Liver (tissue), 9 donors: ENCODE measurements around the gene WNT2. TPM values are rescaled to one million over a fixed set of nuclear protein-coding genes. Genes with fewer than 3 reads are reported as not detected.

Experiments
- DNase-seq: peaks from one replicate; pipeline ENCODE4 v3.0.0-alpha.2; 2017; ENCODE audit warnings: low spot score
- H3K27ac ChIP-seq, 2 donors: one replicate each; pipeline ENCODE4 v1.7.0; 2013; ENCODE audit warnings: inconsistent platforms in 2 of 2, low read length in 2 of 2, control low read depth in 1 of 2, low read depth in 1 of 2, mild to moderate bottlenecking in 1 of 2
- H3K27me3 ChIP-seq, 4 donors: one replicate each; pipeline versions ENCODE4 v1.6.1 to v1.7.0; 2013; ENCODE audit warnings: low read length in 3 of 4, inconsistent platforms in 1 of 4, mild to moderate bottlenecking in 1 of 4, moderate library complexity in 1 of 4; ENCODE audit not compliant: control insufficient read depth in 4 of 4, insufficient read depth in 4 of 4
- H3K36me3 ChIP-seq, 4 donors: one replicate each; pipeline versions ENCODE4 v1.6.1 to v1.7.0; 2013; ENCODE audit warnings: low read length in 3 of 4, mild to moderate bottlenecking in 3 of 4, low read depth in 1 of 4, moderate library complexity in 1 of 4; ENCODE audit not compliant: control insufficient read depth in 4 of 4, insufficient read depth in 3 of 4
- H3K4me1 ChIP-seq, 4 donors: one replicate each; pipeline versions ENCODE4 v1.6.1 to v1.7.0; 2013; ENCODE audit warnings: low read length in 3 of 4, mild to moderate bottlenecking in 3 of 4, moderate library complexity in 1 of 4; ENCODE audit not compliant: control insufficient read depth in 4 of 4, insufficient read depth in 4 of 4
- H3K4me3 ChIP-seq, 3 donors: one replicate each; pipeline versions ENCODE4 v1.6.1 to v1.7.0; 2013; ENCODE audit warnings: low read length in 3 of 3, control low read depth in 1 of 3, low read depth in 1 of 3, mild to moderate bottlenecking in 1 of 3
- H3K9ac ChIP-seq, 2 donors: one replicate each; pipeline ENCODE4 v1.7.0; 2013; ENCODE audit warnings: low read length in 2 of 2, mild to moderate bottlenecking in 2 of 2, moderate library complexity in 2 of 2, control low read depth in 1 of 2, low read depth in 1 of 2
- H3K9me3 ChIP-seq, 4 donors: one replicate each; pipeline versions ENCODE4 v1.6.1 to v1.7.0; 2013; ENCODE audit warnings: low read length in 3 of 4; ENCODE audit not compliant: control insufficient read depth in 4 of 4
- ATF3 ChIP-seq: IDR thresholded peaks from 2 replicates; pipeline ENCODE4 v1.6.1; 2016; ENCODE audit warnings: antibody characterized with exemption
- EGR1 ChIP-seq, 2 donors: IDR thresholded peaks; 2 replicates each; pipeline ENCODE4 v1.6.1; 2016 to 2018; ENCODE audit warnings: antibody characterized with exemption in 2 of 2, low read depth in 2 of 2
- FOXA1 ChIP-seq: IDR thresholded peaks from 2 replicates; pipeline ENCODE4 v1.6.1; 2016; ENCODE audit warnings: antibody characterized with exemption
- FOXA2 ChIP-seq: IDR thresholded peaks from 2 replicates; pipeline ENCODE4 v1.6.1; 2016; ENCODE audit warnings: antibody characterized with exemption
- GABPA ChIP-seq, 2 donors: IDR thresholded peaks in 1 of 2; conservative IDR thresholded peaks in 1 of 2; 2 replicates each; pipeline ENCODE4 v1.6.1; 2016; ENCODE audit warnings: antibody characterized with exemption in 2 of 2, mild to moderate bottlenecking in 1 of 2, moderate library complexity in 1 of 2
- HNF4A ChIP-seq, 2 donors: conservative IDR thresholded peaks; 2 replicates each; pipeline ENCODE4 v1.6.1; 2016; ENCODE audit warnings: antibody characterized with exemption in 2 of 2, mild to moderate bottlenecking in 2 of 2
- JUND ChIP-seq, 2 donors: IDR thresholded peaks; 2 replicates each; pipeline ENCODE4 v1.6.1; 2016; ENCODE audit warnings: antibody characterized with exemption in 2 of 2
- NR2F2 ChIP-seq: IDR thresholded peaks from 2 replicates; pipeline ENCODE4 v1.6.1; 2016; ENCODE audit warnings: antibody characterized with exemption
- RAD21 ChIP-seq, 2 donors: IDR thresholded peaks; 2 replicates each; pipeline ENCODE4 v1.6.1; 2016; ENCODE audit warnings: antibody characterized with exemption in 2 of 2, mild to moderate bottlenecking in 2 of 2
- SP1 ChIP-seq: IDR thresholded peaks from 2 replicates; pipeline ENCODE4 v1.6.1; 2018; ENCODE audit warnings: antibody characterized with exemption, mild to moderate bottlenecking
- TAF1 ChIP-seq: conservative IDR thresholded peaks from 2 replicates; pipeline ENCODE4 v1.6.1; 2016; ENCODE audit warnings: antibody characterized with exemption, mild to moderate bottlenecking
- YY1 ChIP-seq: IDR thresholded peaks from 2 replicates; pipeline ENCODE4 v1.6.1; 2016; ENCODE audit warnings: antibody characterized with exemption, mild to moderate bottlenecking
- WGBS: extraction: QIAGEN DNeasy Blood & Tissue Kit; methylation state at CpG from one replicate; pipeline ENCODE4 v1.1.7; 2013; 5-methylcytosine and 5-hydroxymethylcytosine counted together
- polyA plus RNA-seq, 2 donors: library from polyadenylated mRNA; stranded (reverse) in 1 of 2; unstranded in 1 of 2; fragments of 200-250 nt in 1 of 2; fragments of >200 nt in 1 of 2; fragmentation: Nextera tagmentation in 1 of 2; extraction: Ambion mirVana in 1 of 2; gene quantifications; one replicate each; pipeline versions ENCODE4 v1.2.1 to v1.2.3, GENCODE V29; 2013 to 2015
- total RNA-seq, 2 donors: library from RNA; depleted of rRNA; stranded (reverse); fragments of >200 nt; gene quantifications; one replicate each; pipeline ENCODE4 v1.2.3, GENCODE V29; 2014
- TF ChIP-seq, protein P1 (sequence below): IDR thresholded peaks from 2 replicates; pipeline ENCODE4 v1.6.1; 2016; ENCODE audit warnings: antibody characterized with exemption, mild to moderate bottlenecking
- TF ChIP-seq, protein P2 (sequence below): IDR thresholded peaks from 2 replicates; pipeline ENCODE4 v1.6.1; 2016; ENCODE audit warnings: antibody characterized with exemption
- donor health status: healthy.
- donor health status: healthy.
- donor health status: healthy.
- donor health status: healthy.
- donor health status: healthy.

WNT2 gene
- total and polyA plus RNA-seq, 4 donors = 1.1 to 2.0 (median 1.6) TPM

DNA sequence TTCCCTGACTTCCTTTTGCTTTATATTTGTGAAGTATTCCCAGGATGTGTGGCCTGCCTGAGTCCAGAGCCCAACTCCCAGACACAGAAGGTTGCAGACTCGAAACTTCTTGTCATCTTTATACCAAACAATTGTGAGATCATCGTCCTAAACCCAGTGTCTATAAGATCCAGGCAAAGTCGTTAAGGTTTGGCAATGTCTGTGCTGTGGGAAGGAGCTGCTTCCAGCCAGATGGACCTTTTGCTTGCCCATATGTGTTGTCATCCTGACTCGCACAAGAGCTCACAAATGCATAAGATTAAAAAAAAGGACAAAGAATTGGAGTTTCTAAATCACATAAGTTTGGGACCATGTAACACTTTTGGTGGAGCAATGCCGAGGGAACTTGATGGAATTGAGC is 37.0 kb downstream of the WNT2 start:
- H3K27ac ChIP-seq = no peak overlapping the region
- H3K4me1 ChIP-seq = no peaks in the 10 kb centered on the region
- no peaks in the 10 kb centered on the region for H3K9me3 ChIP-seq
- H3K36me3 ChIP-seq = no peaks in the 10 kb centered on the region
- TF ChIP-seq TAF1 = no peak
- no peak for TF ChIP-seq RAD21 (IDR thresholded peaks at IDR 0.05)
- no peak for TF ChIP-seq EGR1 (IDR thresholded peaks at IDR 0.05; ENCODE audit: low read depth in 2 of 2)
- no peak for TF ChIP-seq NR2F2
- TF ChIP-seq, protein P1, sequence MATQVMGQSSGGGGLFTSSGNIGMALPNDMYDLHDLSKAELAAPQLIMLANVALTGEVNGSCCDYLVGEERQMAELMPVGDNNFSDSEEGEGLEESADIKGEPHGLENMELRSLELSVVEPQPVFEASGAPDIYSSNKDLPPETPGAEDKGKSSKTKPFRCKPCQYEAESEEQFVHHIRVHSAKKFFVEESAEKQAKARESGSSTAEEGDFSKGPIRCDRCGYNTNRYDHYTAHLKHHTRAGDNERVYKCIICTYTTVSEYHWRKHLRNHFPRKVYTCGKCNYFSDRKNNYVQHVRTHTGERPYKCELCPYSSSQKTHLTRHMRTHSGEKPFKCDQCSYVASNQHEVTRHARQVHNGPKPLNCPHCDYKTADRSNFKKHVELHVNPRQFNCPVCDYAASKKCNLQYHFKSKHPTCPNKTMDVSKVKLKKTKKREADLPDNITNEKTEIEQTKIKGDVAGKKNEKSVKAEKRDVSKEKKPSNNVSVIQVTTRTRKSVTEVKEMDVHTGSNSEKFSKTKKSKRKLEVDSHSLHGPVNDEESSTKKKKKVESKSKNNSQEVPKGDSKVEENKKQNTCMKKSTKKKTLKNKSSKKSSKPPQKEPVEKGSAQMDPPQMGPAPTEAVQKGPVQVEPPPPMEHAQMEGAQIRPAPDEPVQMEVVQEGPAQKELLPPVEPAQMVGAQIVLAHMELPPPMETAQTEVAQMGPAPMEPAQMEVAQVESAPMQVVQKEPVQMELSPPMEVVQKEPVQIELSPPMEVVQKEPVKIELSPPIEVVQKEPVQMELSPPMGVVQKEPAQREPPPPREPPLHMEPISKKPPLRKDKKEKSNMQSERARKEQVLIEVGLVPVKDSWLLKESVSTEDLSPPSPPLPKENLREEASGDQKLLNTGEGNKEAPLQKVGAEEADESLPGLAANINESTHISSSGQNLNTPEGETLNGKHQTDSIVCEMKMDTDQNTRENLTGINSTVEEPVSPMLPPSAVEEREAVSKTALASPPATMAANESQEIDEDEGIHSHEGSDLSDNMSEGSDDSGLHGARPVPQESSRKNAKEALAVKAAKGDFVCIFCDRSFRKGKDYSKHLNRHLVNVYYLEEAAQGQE = no peak
- no peak for TF ChIP-seq ATF3
- no peak for TF ChIP-seq SP1
- TF ChIP-seq, protein P2, sequence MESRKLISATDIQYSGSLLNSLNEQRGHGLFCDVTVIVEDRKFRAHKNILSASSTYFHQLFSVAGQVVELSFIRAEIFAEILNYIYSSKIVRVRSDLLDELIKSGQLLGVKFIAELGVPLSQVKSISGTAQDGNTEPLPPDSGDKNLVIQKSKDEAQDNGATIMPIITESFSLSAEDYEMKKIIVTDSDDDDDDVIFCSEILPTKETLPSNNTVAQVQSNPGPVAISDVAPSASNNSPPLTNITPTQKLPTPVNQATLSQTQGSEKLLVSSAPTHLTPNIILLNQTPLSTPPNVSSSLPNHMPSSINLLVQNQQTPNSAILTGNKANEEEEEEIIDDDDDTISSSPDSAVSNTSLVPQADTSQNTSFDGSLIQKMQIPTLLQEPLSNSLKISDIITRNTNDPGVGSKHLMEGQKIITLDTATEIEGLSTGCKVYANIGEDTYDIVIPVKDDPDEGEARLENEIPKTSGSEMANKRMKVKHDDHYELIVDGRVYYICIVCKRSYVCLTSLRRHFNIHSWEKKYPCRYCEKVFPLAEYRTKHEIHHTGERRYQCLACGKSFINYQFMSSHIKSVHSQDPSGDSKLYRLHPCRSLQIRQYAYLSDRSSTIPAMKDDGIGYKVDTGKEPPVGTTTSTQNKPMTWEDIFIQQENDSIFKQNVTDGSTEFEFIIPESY = no peak
- no peak for DNase-seq
- peaks cover 0 to 4% (median 0%) of the 10 kb centered on the region in 4 donors for H3K27me3 ChIP-seq
- no peak overlapping the region for H3K9ac ChIP-seq
- 75% methylated on average over 5 of the region's 5 CpGs for WGBS
- no peak overlapping the region for H3K4me3 ChIP-seq

- WGBS = 92% methylated on average over 5 of the region's 5 CpGs
- Histone ChIP-seq H3K4me1 (no peaks in the 10 kb centered on the region), H3K27ac (no peak overlapping the region)
These were observed 38.2 kb downstream of the WNT2 start for GRCh38 chr7:117284692-117285091.

More at GRCh38 chr7:117284692-117285091, 38.2 kb downstream of the WNT2 start:
- Histone ChIP-seq H3K9me3 (no peaks in the 10 kb centered on the region), H3K4me3 (no peak overlapping the region), H3K9ac (no peak overlapping the region), H3K36me3 (no peaks in the 10 kb centered on the region), H3K27me3 (peaks cover 0 to 3% (median 0%) of the 10 kb centered on the region in 4 donors)
- no peak for TF ChIP-seq SP1
- TF ChIP-seq, protein P1 = no peak
- no peak for TF ChIP-seq HNF4A (conservative IDR thresholded peaks at IDR 0.05)
- TF ChIP-seq FOXA2 = no peak
- TF ChIP-seq GABPA (IDR thresholded peaks at IDR 0.05 in 1 of 2, conservative IDR thresholded peaks at IDR 0.05 in 1 of 2) = no peak
- TF ChIP-seq, protein P2 = no peak
- TF ChIP-seq YY1 = no peak
- no peak for TF ChIP-seq ATF3
- no peak for TF ChIP-seq JUND (IDR thresholded peaks at IDR 0.05)
- TF ChIP-seq FOXA1 = no peak
- no peak for DNase-seq
